ENCODE results near the gene KMT5C.

Gene KMT5C

DNA sequence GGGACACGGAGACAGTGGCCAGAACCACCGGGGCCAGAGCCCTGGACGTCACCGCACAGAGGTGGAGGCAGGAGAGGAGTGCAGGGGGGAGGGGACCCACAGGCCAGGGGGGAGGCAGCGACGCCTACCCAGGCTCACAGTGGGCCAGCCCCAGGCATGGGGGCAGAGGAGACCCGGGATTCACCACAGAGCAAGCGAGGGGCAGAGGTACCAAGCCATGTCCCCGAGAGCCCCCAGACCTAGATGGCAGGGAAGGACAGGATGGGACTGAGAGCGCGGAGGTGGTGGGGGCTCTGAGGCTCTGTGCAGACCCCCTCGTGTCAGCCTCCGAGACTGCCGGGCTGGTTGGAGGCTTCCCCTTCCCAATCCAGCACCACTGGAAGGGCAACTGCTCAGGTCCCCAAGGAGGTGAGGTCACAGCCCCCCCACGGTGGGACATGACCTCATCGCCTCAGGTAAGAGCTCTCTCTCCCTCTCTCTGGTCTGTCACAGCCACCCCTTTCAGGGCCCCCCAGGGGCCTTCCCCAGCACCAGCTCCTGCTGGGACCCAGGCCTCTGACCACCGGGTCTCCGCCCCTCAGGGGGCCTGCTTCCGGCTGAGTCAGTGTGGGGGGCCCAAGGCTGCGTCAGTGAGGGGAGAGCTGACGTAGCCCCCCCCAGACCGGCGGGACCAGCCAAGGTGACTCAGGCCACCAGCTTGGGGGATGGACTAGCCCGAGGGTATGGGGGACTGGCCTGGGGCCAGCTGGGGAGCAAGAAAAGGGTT lies 32.8 kb downstream of the KMT5C start:
- TF ChIP-seq, protein P1, sequence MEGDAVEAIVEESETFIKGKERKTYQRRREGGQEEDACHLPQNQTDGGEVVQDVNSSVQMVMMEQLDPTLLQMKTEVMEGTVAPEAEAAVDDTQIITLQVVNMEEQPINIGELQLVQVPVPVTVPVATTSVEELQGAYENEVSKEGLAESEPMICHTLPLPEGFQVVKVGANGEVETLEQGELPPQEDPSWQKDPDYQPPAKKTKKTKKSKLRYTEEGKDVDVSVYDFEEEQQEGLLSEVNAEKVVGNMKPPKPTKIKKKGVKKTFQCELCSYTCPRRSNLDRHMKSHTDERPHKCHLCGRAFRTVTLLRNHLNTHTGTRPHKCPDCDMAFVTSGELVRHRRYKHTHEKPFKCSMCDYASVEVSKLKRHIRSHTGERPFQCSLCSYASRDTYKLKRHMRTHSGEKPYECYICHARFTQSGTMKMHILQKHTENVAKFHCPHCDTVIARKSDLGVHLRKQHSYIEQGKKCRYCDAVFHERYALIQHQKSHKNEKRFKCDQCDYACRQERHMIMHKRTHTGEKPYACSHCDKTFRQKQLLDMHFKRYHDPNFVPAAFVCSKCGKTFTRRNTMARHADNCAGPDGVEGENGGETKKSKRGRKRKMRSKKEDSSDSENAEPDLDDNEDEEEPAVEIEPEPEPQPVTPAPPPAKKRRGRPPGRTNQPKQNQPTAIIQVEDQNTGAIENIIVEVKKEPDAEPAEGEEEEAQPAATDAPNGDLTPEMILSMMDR (IDR thresholded peaks at IDR 0.05; ENCODE audit: borderline replicate concordance, control extremely low read depth, extremely low read depth, insufficient read depth, missing control alignments) = no peak
- in situ Hi-C loops (cut with MboI; ENCODE audit: low sequenced_read_pairs, unreplicated experiment) = no loop called here
- no peak for DNase-seq (ENCODE audit: low spot score)

DNA sequence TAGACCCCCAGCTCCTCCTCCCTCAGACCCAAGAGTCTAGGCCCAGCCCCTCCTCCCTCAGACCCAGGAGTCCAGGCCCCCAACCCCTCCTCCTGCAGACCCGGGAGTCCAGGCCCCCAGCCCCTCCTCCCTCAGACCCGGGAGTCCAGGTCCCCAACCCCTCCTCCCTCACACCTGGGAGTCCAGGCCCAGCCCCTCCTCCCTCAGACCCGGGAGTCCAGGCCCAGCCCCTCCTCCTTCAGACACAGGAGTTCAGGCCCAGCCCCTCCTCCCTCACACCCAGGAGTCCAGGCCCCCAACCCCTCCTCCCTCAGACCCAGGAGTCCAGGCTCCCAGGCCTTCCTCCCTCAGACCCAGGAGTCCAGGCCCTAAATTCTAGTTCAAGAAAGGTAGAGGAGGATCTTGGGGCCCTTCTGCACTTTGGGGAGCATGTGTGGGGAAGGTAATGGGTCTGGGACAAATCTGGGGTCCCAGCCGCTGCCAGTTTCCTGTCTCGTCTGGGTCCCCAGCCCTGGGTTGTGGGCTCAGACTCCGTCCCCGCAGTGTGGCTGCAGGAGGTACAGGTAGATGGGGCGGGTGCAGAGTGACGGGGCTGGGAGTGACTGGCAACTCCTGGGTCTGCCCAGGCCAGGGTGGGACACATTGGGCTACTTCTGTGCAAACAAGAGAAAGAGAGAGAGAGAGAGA lies 33.8 kb downstream of the KMT5C start:
- DNase-seq (ENCODE audit: low spot score) = no peak
- in situ Hi-C loops (cut with MboI; ENCODE audit: low sequenced_read_pairs, unreplicated experiment) = no loop called here
- TF ChIP-seq, protein P1 (IDR thresholded peaks at IDR 0.05; ENCODE audit: borderline replicate concordance, control extremely low read depth, extremely low read depth, insufficient read depth, missing control alignments) = no peak

DNA sequence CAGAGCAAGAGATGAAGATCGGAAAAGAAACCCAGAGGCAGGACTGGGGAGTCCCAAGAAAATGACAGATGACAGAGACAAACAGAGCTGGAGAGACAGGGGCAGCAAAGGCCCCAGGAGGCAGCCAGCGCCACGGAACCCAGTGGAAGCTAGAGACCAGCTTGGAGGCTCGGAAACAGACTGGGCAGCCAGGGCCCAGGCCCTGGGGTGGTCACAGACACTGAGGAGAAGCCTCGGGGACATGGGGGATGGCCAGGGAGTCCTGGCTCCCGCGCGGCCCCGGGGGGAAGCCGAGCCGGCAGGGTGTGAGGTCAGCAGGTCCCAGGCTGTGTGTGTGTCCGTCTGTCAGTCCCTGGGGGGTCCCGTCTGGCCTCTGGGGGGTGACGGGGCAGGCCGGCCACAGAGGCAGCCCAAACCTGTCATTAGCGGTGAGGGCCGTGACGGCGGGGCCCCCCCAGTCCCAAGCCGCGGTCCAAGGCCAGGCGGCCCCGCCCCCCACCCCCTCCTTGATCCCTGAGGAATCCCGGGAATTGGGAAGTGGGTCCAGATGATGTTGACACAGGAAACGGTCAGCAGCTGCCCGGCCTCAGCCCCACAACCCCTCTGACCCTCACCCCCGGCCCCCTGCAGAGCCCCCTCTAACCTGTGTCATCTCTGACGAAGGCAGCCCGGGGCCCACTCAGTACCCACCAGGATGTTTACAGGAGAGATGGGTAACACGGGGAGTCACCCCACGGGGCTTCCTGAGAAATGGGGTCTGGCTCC lies 34.5 kb downstream of the KMT5C start:
- TF ChIP-seq, protein P1 (IDR thresholded peaks at IDR 0.05; ENCODE audit: borderline replicate concordance, control extremely low read depth, extremely low read depth, insufficient read depth, missing control alignments) = no peak
- peak; percentile 44 for DNase-seq (ENCODE audit: low spot score)
- in situ Hi-C loops (cut with MboI; ENCODE audit: low sequenced_read_pairs, unreplicated experiment) = no loop called here

DNA sequence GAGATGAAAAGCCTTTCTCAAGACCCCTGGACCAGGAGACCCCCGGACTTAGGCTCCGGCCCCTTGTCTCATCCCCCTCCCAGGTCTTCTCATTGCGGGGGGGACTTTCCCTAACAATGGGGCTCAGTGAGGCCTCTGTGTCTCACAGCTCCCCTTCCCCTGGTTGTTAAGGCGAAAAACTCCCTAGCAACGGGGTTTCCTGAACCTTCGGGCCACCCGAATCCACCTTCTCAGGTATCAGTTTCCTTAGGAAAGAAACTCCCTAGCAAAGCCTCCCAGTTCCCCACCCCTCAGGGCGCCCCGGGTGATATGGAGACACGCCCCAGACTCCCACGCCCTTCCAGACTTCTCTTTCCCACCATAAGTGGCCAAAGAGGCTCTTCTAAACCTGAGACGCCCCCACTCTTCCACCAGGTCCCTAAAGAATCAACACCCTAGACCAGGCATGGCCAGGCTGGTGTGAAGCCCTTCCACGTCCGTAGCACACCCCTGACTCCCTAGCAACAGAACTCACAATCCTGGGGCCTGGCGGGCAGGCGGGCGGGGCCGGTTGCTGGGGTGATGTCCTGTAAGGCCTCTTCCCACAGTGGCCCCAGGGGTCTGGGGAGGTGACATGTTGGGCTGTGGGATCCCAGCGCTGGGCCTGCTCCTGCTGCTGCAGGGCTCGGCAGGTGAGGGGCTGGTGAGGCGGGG lies 36.7 kb downstream of the KMT5C start, which contains the start of gene TMEM190:
TMEM190 (plus strand) TSS at position 586 of the 693 bp plus-strand sequence; CDS start at position 614, 28 bp downstream.
- TF ChIP-seq, protein P1 (IDR thresholded peaks at IDR 0.05; ENCODE audit: borderline replicate concordance, control extremely low read depth, extremely low read depth, insufficient read depth, missing control alignments) = no peak
- DNase-seq (ENCODE audit: low spot score) = no peak
- in situ Hi-C loops (cut with MboI; ENCODE audit: low sequenced_read_pairs, unreplicated experiment) = no loop called here

DNA sequence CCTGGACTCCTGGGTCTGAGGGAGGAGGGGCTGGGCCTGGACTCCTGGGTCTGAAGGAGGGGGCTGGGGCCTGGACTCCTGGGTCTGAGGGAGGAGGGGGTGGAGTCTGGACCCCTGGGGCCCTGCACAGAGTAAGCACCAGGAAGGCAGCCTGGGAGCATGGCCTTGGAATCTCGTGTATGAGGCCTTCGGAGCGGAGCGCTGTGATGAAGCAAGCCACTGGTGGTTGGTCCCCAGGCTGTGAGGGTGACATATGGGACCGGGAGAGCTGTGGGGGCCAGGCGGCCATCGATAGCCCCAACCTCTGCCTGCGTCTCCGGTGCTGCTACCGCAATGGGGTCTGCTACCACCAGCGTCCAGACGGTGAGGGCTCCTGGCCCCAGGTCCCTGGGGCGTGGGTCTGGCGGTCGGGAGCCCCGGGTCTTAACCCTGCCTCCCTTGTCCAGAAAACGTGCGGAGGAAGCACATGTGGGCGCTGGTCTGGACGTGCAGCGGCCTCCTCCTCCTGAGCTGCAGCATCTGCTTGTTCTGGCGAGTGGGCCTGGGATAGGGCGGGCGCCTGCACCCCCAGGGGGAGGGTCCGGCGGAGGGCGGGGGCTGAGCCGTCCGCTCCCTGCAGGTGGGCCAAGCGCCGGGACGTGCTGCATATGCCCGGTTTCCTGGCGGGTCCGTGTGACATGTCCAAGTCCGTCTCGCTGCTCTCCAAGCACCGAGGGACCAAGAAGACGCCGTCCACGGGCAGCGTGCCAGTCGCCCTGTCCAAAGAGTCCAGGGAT lies 37.9 kb downstream of the KMT5C start:
- in situ Hi-C loops (cut with MboI; ENCODE audit: low sequenced_read_pairs, unreplicated experiment) = no loop called here

More for the DNA sequence above, 37.9 kb downstream of the KMT5C start:
- no peak for DNase-seq (ENCODE audit: low spot score)
- TF ChIP-seq, protein P1 (IDR thresholded peaks at IDR 0.05; ENCODE audit: borderline replicate concordance, control extremely low read depth, extremely low read depth, insufficient read depth, missing control alignments) = no peak
